Measurements from ENCODE around the gene ERCC2. TPM values are rescaled to one million over a fixed set of nuclear protein-coding genes. Genes with fewer than 3 reads are reported as not detected.

Gene ERCC2
- total and polyA plus RNA-seq, 4 experiments from 2014 or later = 5.1 to 19.3 (median 13.5) TPM

GRCh38 chr19:45406226-45407090, 36.1 kb upstream of the ERCC2 start, which contains the start of gene POLR1G:
Gene POLR1G, plus strand, starts transcription at chr19:45406644. Its CDS starts 53 bp downstream, at chr19:45406697.
- peaks cover 35% of the 10 kb centered on the region for H3K4me1 ChIP-seq (ENCODE audit: insufficient read depth, low read length)
- ChIA-PET POLR2A (ENCODE audit: partially characterized antibody) (interaction anchor here (1.0 to 1.5 kb wide), 6 partner anchors 17 to 236 kb away, joined by 3 to 5 read pairs (median 3); no protein-coding TSS in a partner anchor), CTCF (ENCODE audit: partially characterized antibody) (interaction anchor here (1.1 to 1.3 kb wide), 2 partner anchors 72 to 236 kb away, joined by 3 read pairs; no protein-coding TSS in a partner anchor)
- H3K27ac ChIP-seq (ENCODE audit: low read depth, low read length) = peak within 1 kb of the TSS; percentile 65
- intact Hi-C loops (cut with micrococcal nuclease) = loop anchor here (1.0 to 5.0 kb wide), 4 partner anchors 178 to 1941 kb away; partner anchors contain the start of genes DHX34, MYPOP, OPA3 and TOMM40
- H3K9me3 ChIP-seq (ENCODE audit: control insufficient read depth in 1 of 2, low read length in 2 of 2) = no peaks in the 10 kb centered on the region
- peaks cover 13 to 35% (median 26%) of the 10 kb centered on the region in 4 donors for H3K4me1 Mint-ChIP-seq
- peak within 1 kb of the TSS; percentile 69 to 99 (median 96) for H3K27ac Mint-ChIP-seq
- DNase-seq = peak; percentile 81 to 87 (median 85)
- H3K27me3 Mint-ChIP-seq = peaks cover 12 to 22% of the 10 kb centered on the region in 2 donors
- no peaks in the 10 kb centered on the region for H3K36me3 ChIP-seq (ENCODE audit: insufficient read depth, low read length)
- peaks cover 16% of the 10 kb centered on the region for H3K27me3 ChIP-seq (ENCODE audit: insufficient read depth, low read length)
- H3K9me3 Mint-ChIP-seq = peaks cover 0 to 4% (median 0%) of the 10 kb centered on the region in 8 donors
- H3K4me3 Mint-ChIP-seq = peak within 1 kb of the TSS; percentile 90 to 99 (median 97)
- peaks cover 0 to 9% of the 10 kb centered on the region in 2 donors for H3K36me3 Mint-ChIP-seq
- peak within 1 kb of the TSS; percentile 91 to 94 for H3K4me3 ChIP-seq (ENCODE audit: low read length in 2 of 2)

DNA sequence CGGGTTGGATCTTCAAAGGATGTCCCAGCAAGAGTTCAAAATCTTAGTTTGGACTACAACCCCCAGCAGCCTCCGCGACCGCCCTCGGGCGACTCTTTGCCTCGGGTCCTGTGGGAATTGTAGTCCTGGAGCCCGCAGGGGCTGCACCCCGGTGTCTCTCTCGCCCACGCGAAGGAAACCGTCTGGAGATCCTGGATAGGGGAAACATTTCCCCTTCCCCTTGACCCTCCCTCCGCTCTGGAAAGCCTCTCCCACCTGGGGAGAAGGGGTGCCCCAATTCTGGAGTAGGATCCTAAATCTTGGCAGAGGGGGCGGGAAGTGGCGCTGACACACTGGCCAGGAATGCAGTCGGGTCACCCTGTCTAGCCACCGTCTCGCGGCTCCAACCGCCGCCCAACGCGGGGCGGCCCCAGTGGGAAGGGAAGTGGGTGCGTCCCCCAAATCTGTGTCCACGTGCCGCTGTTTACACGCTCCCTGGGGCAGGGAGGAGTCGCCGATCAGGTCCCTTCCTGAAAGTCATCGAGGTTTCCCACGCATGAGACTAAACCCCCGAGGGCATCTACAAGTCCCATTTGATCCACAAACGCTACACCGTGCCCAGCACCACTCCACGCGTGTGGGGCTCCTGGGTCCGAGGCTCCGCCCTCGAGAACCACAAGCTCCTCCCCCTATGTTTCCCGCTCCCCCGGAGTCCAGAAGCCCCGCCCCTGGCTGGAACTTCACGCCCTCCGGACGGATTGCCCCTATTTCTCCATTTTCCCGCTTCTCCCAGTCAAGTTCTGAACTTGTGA, 35.3 kb upstream of the ERCC2 start:
- CTCF ChIA-PET (ENCODE audit: partially characterized antibody) = interaction anchor here (2.1 kb wide), 1 partner anchor 11 kb away, joined by 4 read pairs; no protein-coding TSS in a partner anchor
- peak overlapping the region; percentile 69 to 99 (median 96) for H3K27ac Mint-ChIP-seq
- no peaks in the 10 kb centered on the region for H3K36me3 ChIP-seq (ENCODE audit: insufficient read depth, low read length)
- intact Hi-C loops (cut with micrococcal nuclease) = loop anchor here (1.0 to 5.0 kb wide), 7 partner anchors 18 to 1942 kb away; partner anchors contain the start of genes DHX34, ERCC1, ERCC2 and MYPOP
- peaks cover 0 to 4% (median 0%) of the 10 kb centered on the region in 8 donors for H3K9me3 Mint-ChIP-seq
- peak overlapping the region; percentile 65 for H3K27ac ChIP-seq (ENCODE audit: low read depth, low read length)
- peak; percentile 80 to 91 (median 82) for DNase-seq
- peak overlapping the region; percentile 90 to 99 (median 97) for H3K4me3 Mint-ChIP-seq
- peaks cover 13 to 35% (median 26%) of the 10 kb centered on the region in 4 donors for H3K4me1 Mint-ChIP-seq
- H3K9me3 ChIP-seq (ENCODE audit: control insufficient read depth in 1 of 2, low read length in 2 of 2) = no peaks in the 10 kb centered on the region
- peak overlapping the region; percentile 91 to 94 for H3K4me3 ChIP-seq (ENCODE audit: low read length in 2 of 2)
- POLR2A ChIA-PET (ENCODE audit: partially characterized antibody) = interaction anchor here (1.0 to 2.1 kb wide), 5 partner anchors 18 to 73 kb away, joined by 3 to 6 read pairs (median 3); no protein-coding TSS in a partner anchor
- peaks cover 35% of the 10 kb centered on the region for H3K4me1 ChIP-seq (ENCODE audit: insufficient read depth, low read length)
- peaks cover 0 to 9% of the 10 kb centered on the region in 2 donors for H3K36me3 Mint-ChIP-seq
- H3K27me3 Mint-ChIP-seq = peaks cover 12 to 22% of the 10 kb centered on the region in 2 donors
- H3K27me3 ChIP-seq (ENCODE audit: insufficient read depth, low read length) = peaks cover 16% of the 10 kb centered on the region

GRCh38 chr19:45404557-45405434, 34.4 kb upstream of the ERCC2 start, which contains the start of gene PPP1R13L:
Gene PPP1R13L, minus strand, starts transcription at chr19:45405069. Its CDS starts 6,751 bp downstream, at chr19:45398318.
- H3K27ac Mint-ChIP-seq = peak within 1 kb of the TSS; percentile 69 to 99 (median 96)
- POLR2A ChIA-PET (ENCODE audit: partially characterized antibody) = interaction anchor here (0.6 to 2.1 kb wide), 4 partner anchors 10 to 65 kb away, joined by 3 to 6 read pairs (median 4); no protein-coding TSS in a partner anchor
- CTCF ChIA-PET (ENCODE audit: partially characterized antibody) = interaction anchor here (2.1 to 3.4 kb wide), 2 partner anchors 10 to 35 kb away, joined by 4 to 11 read pairs; no protein-coding TSS in a partner anchor
- peaks cover 0 to 4% (median 0%) of the 10 kb centered on the region in 8 donors for H3K9me3 Mint-ChIP-seq
- H3K36me3 ChIP-seq (ENCODE audit: insufficient read depth, low read length) = no peaks in the 10 kb centered on the region
- H3K4me1 Mint-ChIP-seq = peaks cover 13 to 35% (median 26%) of the 10 kb centered on the region in 4 donors
- peaks cover 16% of the 10 kb centered on the region for H3K27me3 ChIP-seq (ENCODE audit: insufficient read depth, low read length)
- H3K4me1 ChIP-seq (ENCODE audit: insufficient read depth, low read length) = peaks cover 35% of the 10 kb centered on the region
- intact Hi-C loops (cut with micrococcal nuclease) = loop anchor here (1.0 to 5.0 kb wide), 5 partner anchors 19 to 1943 kb away; partner anchors contain the start of genes DHX34, ERCC1, ERCC2 and TOMM40
- H3K4me3 ChIP-seq (ENCODE audit: low read length in 2 of 2) = peak within 1 kb of the TSS; percentile 91 to 94
- no peaks in the 10 kb centered on the region for H3K9me3 ChIP-seq (ENCODE audit: control insufficient read depth in 1 of 2, low read length in 2 of 2)
- H3K27ac ChIP-seq (ENCODE audit: low read depth, low read length) = peak within 1 kb of the TSS; percentile 65
- peak within 1 kb of the TSS; percentile 90 to 99 (median 97) for H3K4me3 Mint-ChIP-seq
- H3K27me3 Mint-ChIP-seq = peaks cover 16 to 27% of the 10 kb centered on the region in 2 donors
- peaks cover 0 to 9% of the 10 kb centered on the region in 2 donors for H3K36me3 Mint-ChIP-seq
- DNase-seq = no peak

- CTCF ChIA-PET (ENCODE audit: partially characterized antibody) = interaction anchor here (1.0 to 3.4 kb wide), 3 partner anchors 9 to 35 kb away, joined by 3 to 11 read pairs (median 4); no protein-coding TSS in a partner anchor
- H3K27me3 Mint-ChIP-seq = peaks cover 16 to 27% of the 10 kb centered on the region in 2 donors
These were observed 33.6 kb upstream of the ERCC2 start for GRCh38 chr19:45403781-45404556.

DNA sequence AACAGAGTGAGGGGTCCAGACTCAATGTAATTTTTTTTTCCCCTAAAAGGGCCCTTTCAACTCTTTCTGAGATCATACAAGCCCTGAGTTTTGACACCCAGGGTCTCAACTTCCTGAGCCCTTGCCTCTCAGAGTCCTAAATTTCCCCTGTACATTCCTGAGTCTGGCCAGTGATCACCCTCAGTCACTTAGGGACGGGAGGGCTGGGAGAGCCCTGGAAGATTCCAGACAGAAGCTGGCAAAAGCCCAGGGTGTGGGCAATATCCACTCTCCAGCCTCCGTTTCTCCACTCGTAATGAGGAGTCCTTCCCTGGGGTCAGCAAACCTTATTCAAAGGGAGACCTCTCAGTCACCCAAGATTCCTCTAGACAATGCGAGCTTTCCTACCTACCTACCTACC, 32.9 kb upstream of the ERCC2 start:
- CTCF ChIA-PET (ENCODE audit: partially characterized antibody) = interaction anchor here (1.0 to 3.4 kb wide), 4 partner anchors 9 to 75 kb away, joined by 3 to 11 read pairs (median 6); no protein-coding TSS in a partner anchor
- Mint-ChIP-seq H3K27ac (peak overlapping the region in 1 of 7 donors; percentile 69), H3K36me3 (peaks cover 0 to 7% of the 10 kb centered on the region in 2 donors), H3K4me1 (peaks cover 17 to 41% (median 30%) of the 10 kb centered on the region in 4 donors), H3K27me3 (peaks cover 20 to 32% of the 10 kb centered on the region in 2 donors), H3K4me3 (no peak overlapping the region), H3K9me3 (no peaks in the 10 kb centered on the region)
- intact Hi-C loops (cut with micrococcal nuclease) = no loop called here
- H3K27ac ChIP-seq (ENCODE audit: low read depth, low read length) = no peak overlapping the region
- no peaks in the 10 kb centered on the region for H3K36me3 ChIP-seq (ENCODE audit: insufficient read depth, low read length)
- H3K9me3 ChIP-seq (ENCODE audit: control insufficient read depth in 1 of 2, low read length in 2 of 2) = no peaks in the 10 kb centered on the region
- peaks cover 43% of the 10 kb centered on the region for H3K4me1 ChIP-seq (ENCODE audit: insufficient read depth, low read length)
- H3K27me3 ChIP-seq (ENCODE audit: insufficient read depth, low read length) = peaks cover 16% of the 10 kb centered on the region
- DNase-seq = no peak
- H3K4me3 ChIP-seq (ENCODE audit: low read length in 2 of 2) = no peak overlapping the region
- POLR2A ChIA-PET (ENCODE audit: partially characterized antibody) = interaction anchor here (2.1 kb wide), 1 partner anchor 66 kb away, joined by 6 read pairs; no protein-coding TSS in a partner anchor

More at GRCh38 chr19:45403781-45404556, 33.6 kb upstream of the ERCC2 start:
- POLR2A ChIA-PET (ENCODE audit: partially characterized antibody) = interaction anchor here (1.3 to 2.1 kb wide), 2 partner anchors 9 to 65 kb away, joined by 3 to 6 read pairs; no protein-coding TSS in a partner anchor
- peaks cover 0 to 7% of the 10 kb centered on the region in 2 donors for H3K36me3 Mint-ChIP-seq
- peak overlapping the region; percentile 91 to 94 for H3K4me3 ChIP-seq (ENCODE audit: low read length in 2 of 2)
- H3K36me3 ChIP-seq (ENCODE audit: insufficient read depth, low read length) = no peaks in the 10 kb centered on the region
- peak overlapping the region; percentile 74 to 98 (median 92) for H3K4me3 Mint-ChIP-seq
- DNase-seq = peak; percentile 42 to 77 (median 48)
- H3K27ac Mint-ChIP-seq = peak overlapping the region in 2 of 7 donors; percentile 29 to 69
- peaks cover 0 to under 1% (median 0%) of the 10 kb centered on the region in 8 donors for H3K9me3 Mint-ChIP-seq
- peaks cover 16% of the 10 kb centered on the region for H3K27me3 ChIP-seq (ENCODE audit: insufficient read depth, low read length)
- H3K27ac ChIP-seq (ENCODE audit: low read depth, low read length) = no peak overlapping the region
- intact Hi-C loops (cut with micrococcal nuclease) = no loop called here
- peaks cover 13 to 35% (median 26%) of the 10 kb centered on the region in 4 donors for H3K4me1 Mint-ChIP-seq
- H3K9me3 ChIP-seq (ENCODE audit: control insufficient read depth in 1 of 2, low read length in 2 of 2) = no peaks in the 10 kb centered on the region
- H3K4me1 ChIP-seq (ENCODE audit: insufficient read depth, low read length) = peaks cover 36% of the 10 kb centered on the region
